ENCODE measurements around the gene MAP3K2.

GRCh38 chr2:127392133-127392827 lies 4.5 kb upstream of the MAP3K2 start:
- TF ChIP-seq CTCF (conservative IDR thresholded peaks at IDR 0.05; ENCODE audit: low read depth, low read length) (no peak), EZH2phosphoT487 (IDR thresholded peaks at IDR 0.05; ENCODE audit: borderline replicate concordance, low read length) (no peak), EZH2 (IDR thresholded peaks at IDR 0.05; ENCODE audit: low read length, unreplicated experiment) (no peak)

All from PC-3 (cell line).